ENCODE results near the gene AUTS2. TPM values are rescaled to one million over a fixed set of nuclear protein-coding genes. Genes with fewer than 3 reads are reported as not detected.
A peak's percentile ranks its signal among the peaks of the same experiment; 100 is the strongest.

AUTS2 gene
- total and polyA plus RNA-seq, 9 of the 15 experiments (the other 6 are each of a cell fraction or from before 2014, with no cell fraction given) = 0.58 TPM; not detected in 8

DNA sequence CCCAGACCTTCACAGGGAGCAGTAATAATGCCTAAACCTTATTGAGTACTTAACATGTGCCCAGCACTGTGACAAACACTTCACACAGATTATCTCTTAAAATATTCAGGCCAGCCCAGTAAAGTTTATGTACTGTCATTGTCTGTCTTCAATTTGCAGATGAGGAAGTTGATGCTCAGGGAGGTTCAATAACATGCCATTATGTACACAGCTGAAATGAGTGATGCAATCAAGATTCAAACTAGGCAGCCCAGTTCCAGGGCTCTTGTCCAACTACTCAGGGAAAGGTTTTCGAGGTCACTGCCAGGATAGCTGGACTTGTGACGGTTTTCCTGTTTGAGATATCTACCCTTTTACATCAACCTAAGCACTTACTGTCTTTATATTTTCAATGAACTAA is 56.1 kb downstream of the AUTS2 start:
- H3K27ac ChIP-seq (ENCODE audit: extremely low read depth, low read depth, low read length) = no peak overlapping the region
- H3K9me1 ChIP-seq (ENCODE audit: control insufficient read depth, insufficient read depth, low read length) = no peaks in the 10 kb centered on the region
- in situ Hi-C loops (cut with MboI) = no loop called here
- no peak overlapping the region for H3K4me3 ChIP-seq
- no peaks in the 10 kb centered on the region for H3K79me2 ChIP-seq (ENCODE audit: control insufficient read depth, insufficient read depth, low read length)
- FAIRE-seq = no peak
- no peak overlapping the region for H3K9ac ChIP-seq (ENCODE audit: insufficient read depth in 1 of 2, low read depth in 2 of 2, low read length in 2 of 2)
- ATAC-seq = peak; percentile 29; the same call in 1 of the 3 replicates
- no TSS peak for BruUV-seq (replicated peaks)
- H3K4me1 ChIP-seq (replicated peaks in 1 of 2; ENCODE audit: control insufficient read depth in 2 of 2, insufficient read depth in 2 of 2, low read length in 2 of 2) = no peaks in the 10 kb centered on the region; a peak in 1 of 5 replicates
- no peaks in the 10 kb centered on the region for H3K9me3 ChIP-seq (replicated peaks; ENCODE audit: control insufficient read depth, insufficient read depth, low read depth, low read length)
- ChIA-PET CTCF (ENCODE audit: low intra/inter-chr PET ratio) (no interaction called here), POLR2A (no interaction called here)
- DNase-seq (ENCODE audit: extremely low read depth in 1 of 4, low spot score in 3 of 4) = no peak
- H3K4me2 ChIP-seq (ENCODE audit: insufficient read depth, low read length) = no peak overlapping the region
- intact Hi-C loops (cut with micrococcal nuclease) = no loop called here
- no peaks in the 10 kb centered on the region for H4K20me1 ChIP-seq (replicated peaks; ENCODE audit: control insufficient read depth, insufficient read depth, low read length)
- H3K27me3 ChIP-seq (ENCODE audit: control insufficient read depth in 2 of 2, insufficient read depth in 2 of 2, low read length in 2 of 2) = no peaks in the 10 kb centered on the region
- TF ChIP-seq GABPA (tag; conservative IDR thresholded peaks at IDR 0.05; ENCODE audit: low read depth) (0 out of 2 replicates have a peak, but pooled peaks have one; percentile 26), DNMT1 (IDR thresholded peaks at IDR 0.05) (no peak), FOXA3 (CRISPR knock-in tag; conservative IDR thresholded peaks at IDR 0.05 in 1 of 2, IDR thresholded peaks at IDR 0.05 in 1 of 2) (peak in 1 of 2 experiments; percentile 89; a peak in 2 of 4 replicates), CEBPB (tag; IDR thresholded peaks at IDR 0.05) (peak; percentile 62), CHD2 (IDR thresholded peaks at IDR 0.05; ENCODE audit: low read depth, low read length) (no peak), L3MBTL2 (IDR thresholded peaks at IDR 0.05) (peak; percentile 64), ZKSCAN8 (CRISPR knock-in tag; IDR thresholded peaks at IDR 0.05) (no peak), ATF3 (IDR thresholded peaks at IDR 0.05) (peak; percentile 77), ATF3 (CRISPR knock-in tag; conservative IDR thresholded peaks at IDR 0.05) (no peak), ZBTB1 (CRISPR knock-in tag; IDR thresholded peaks at IDR 0.05; ENCODE audit: borderline replicate concordance, low read depth) (no peak), ZNF77 (CRISPR knock-in tag; IDR thresholded peaks at IDR 0.05) (no peak), CTBP1 (IDR thresholded peaks at IDR 0.05; ENCODE audit: borderline replicate concordance) (0 out of 2 replicates have a peak, but pooled peaks have one; percentile 21), NRF1 (conservative IDR thresholded peaks at IDR 0.05 in 1 of 2, IDR thresholded peaks at IDR 0.05 in 1 of 2) (peak; percentile 21 to 35; a peak in 2 of 4 replicates), ATF7 (IDR thresholded peaks at IDR 0.05) (peak; percentile 46; the same call in 1 of the 2 replicates), CEBPG (CRISPR knock-in tag; IDR thresholded peaks at IDR 0.05) (no peak), CEBPG (tag; conservative IDR thresholded peaks at IDR 0.05 in 1 of 2, IDR thresholded peaks at IDR 0.05 in 1 of 2) (peak; percentile 80 to 83)
- 0% methylated on average over 2 of the region's 2 CpGs for WGBS (ENCODE audit: insufficient coverage, low coverage, missing lambda C conversion rate)
- H3K36me3 ChIP-seq (ENCODE audit: control insufficient read depth, insufficient read depth, low read length) = no peaks in the 10 kb centered on the region
- H2AFZ ChIP-seq (ENCODE audit: low read depth, low read length) = no peak overlapping the region
